GM23248 (cell line): Measurements from ENCODE around the gene IP6K1.

Experiments used
- EZH2 ChIP-seq: fragments of 200-600 bp; sonication (generic); IDR thresholded peaks from 2 replicates; pipeline ENCODE4 v1.6.1; 2018; ENCODE audit warnings: antibody characterized with exemption, mild to moderate bottlenecking; ENCODE audit not compliant: insufficient read depth, poor library complexity, severe bottlenecking
- EZH2phosphoT487 ChIP-seq: fragments of 200-600 bp; sonication (generic); IDR thresholded peaks from 2 replicates; pipeline ENCODE4 v1.6.1; 2018; ENCODE audit warnings: antibody characterized with exemption, moderate library complexity, mild to moderate bottlenecking, low read depth; ENCODE audit not compliant: insufficient read depth

DNA sequence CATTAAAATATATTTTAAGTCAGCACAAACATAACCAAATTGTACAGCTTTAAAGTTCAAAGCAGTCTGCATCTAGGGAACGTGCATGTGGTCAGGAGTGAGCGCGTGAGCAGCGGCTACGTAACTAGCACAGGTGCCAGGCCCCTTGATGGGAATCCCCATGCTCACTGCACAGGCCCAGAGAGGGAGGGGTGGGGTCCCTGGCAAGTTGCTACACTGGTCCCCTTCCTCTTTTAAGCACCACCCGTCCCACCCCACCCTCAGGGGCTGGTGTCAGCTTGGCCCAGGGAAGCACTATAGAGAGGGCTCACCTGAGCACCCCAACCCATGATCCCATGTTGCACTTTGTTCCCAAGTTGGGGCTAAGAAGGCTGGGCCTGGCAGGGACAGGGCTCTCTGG is 61.8 kb downstream of the IP6K1 start:
- no peak for TF ChIP-seq EZH2
- TF ChIP-seq EZH2phosphoT487 = no peak
